HG02610 (cell line): ENCODE data around the gene TRAT1.
A peak's percentile ranks its signal among the peaks of the same experiment; 100 is the strongest.

Source experiments
- ATAC-seq: cut with Tn5 transposase; IDR thresholded peaks from one replicate; pipeline ENCODE4 v1.9.1; 2021; ENCODE audit warnings: mild to moderate bottlenecking, moderate library complexity; ENCODE audit not compliant: unreplicated experiment

The TRAT1 gene

GRCh38 chr3:108849075-108849474 is 26.5 kb downstream of the TRAT1 start:
- ATAC-seq: no peak

GRCh38 chr3:108861401-108861800 is 38.8 kb downstream of the TRAT1 start:
- ATAC-seq: no peak

- ATAC-seq: peak; percentile 90
Measured at GRCh38 chr3:108862865-108863798, 40.5 kb downstream of the TRAT1 start.

GRCh38 chr3:108863799-108864135 is 41.2 kb downstream of the TRAT1 start:
- ATAC-seq: no peak

- ATAC-seq: no peak
Measured at GRCh38 chr3:108877901-108878300, 55.3 kb downstream of the TRAT1 start.

- no peak for ATAC-seq
Measured at GRCh38 chr3:108879915-108880314, 57.3 kb downstream of the TRAT1 start.

GRCh38 chr3:108882762-108883161 is 60.2 kb downstream of the TRAT1 start:
- ATAC-seq: no peak

- no peak for ATAC-seq
Measured at GRCh38 chr3:108883373-108883772, 60.8 kb downstream of the TRAT1 start.

- ATAC-seq: no peak
Measured at GRCh38 chr3:108887121-108887520, 64.5 kb downstream of the TRAT1 start.

GRCh38 chr3:108887777-108888176 is 65.2 kb downstream of the TRAT1 start:
- ATAC-seq: no peak

GRCh38 chr3:108891833-108892232 is 69.2 kb downstream of the TRAT1 start:
- no peak for ATAC-seq

- ATAC-seq: no peak
Measured at GRCh38 chr3:108894981-108895380, 72.4 kb downstream of the TRAT1 start.

GRCh38 chr3:108897883-108898282 is 75.3 kb downstream of the TRAT1 start:
- ATAC-seq: peak; percentile 85

GRCh38 chr3:108899530-108899929 is 76.9 kb downstream of the TRAT1 start:
- no peak for ATAC-seq
